ENCODE data around the gene SIRT3. TPM values are rescaled to one million over a fixed set of nuclear protein-coding genes. Genes with fewer than 3 reads are reported as not detected.
"Not testable (repeated sequence)": the region's sequence is repeated elsewhere in the genome, so short reads cannot be mapped to it uniquely, and the experiment has no call there.

The SIRT3 gene
- total RNA-seq, 4 donors from 2014 or later, result 12.7 to 24.1 (median 17.3) TPM

DNA sequence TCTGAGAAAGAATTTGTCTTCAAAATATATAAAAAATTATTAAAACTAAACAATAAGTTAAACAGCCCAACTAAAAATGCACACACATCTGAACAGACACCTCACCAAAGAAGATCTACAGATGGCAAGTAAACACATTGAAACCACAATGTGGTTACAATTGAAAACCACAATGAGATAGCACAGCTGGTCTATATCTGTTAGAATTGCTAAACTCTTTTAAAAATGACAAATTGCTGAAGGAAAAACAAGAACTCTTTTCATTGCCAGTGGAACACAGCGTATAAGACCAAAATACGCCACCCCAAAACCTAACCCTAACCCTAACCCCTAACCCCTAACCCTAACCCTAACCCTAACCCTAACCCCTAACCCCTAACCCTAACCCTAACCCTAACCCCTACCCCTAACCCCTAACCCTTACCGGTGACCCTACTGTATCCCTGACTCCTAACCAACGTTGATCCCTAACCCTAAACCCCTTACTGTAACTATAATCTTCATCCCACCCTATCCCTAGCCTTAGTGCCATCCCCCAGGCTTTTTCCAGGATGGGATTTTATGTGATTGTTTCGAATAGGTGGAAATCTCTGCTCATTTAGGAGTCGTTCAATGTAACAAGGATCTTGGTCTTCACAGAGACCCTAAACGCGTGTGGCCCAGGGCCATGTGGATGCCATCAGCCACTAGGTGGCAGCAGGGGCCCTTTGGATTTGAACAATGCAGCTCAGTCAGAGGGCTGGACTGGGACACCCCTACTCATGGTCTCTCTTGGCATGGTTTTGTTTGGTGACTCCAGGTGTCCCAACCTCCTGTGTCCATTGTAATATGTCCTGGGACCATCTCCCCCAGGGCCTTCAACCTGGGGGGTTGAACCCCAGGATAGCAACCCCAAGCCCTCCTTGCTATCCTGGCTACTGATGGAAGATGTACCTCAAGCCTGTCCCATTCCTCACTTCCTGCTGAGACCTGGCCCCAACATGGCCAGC, 44.4 kb downstream of the SIRT3 start:
- H3K36me3 ChIP-seq, H3K27me3 ChIP-seq, H3K4me1 ChIP-seq, H3K27ac ChIP-seq, H3K4me3 ChIP-seq, H3K9me3 ChIP-seq: not testable (repeated sequence)
- ATAC-seq, result peak; percentile 46
- 56% methylated on average over 2 of the region's 8 CpGs; no CpG with 5 or more reads in 1 of the 2 donors for WGBS, 2 donors (ENCODE audit: low coverage in 1 of 2)
- peak in 2 of 4 experiments; percentile 26 to 56 for TF ChIP-seq CTCF (IDR thresholded peaks at IDR 0.05)

DNA sequence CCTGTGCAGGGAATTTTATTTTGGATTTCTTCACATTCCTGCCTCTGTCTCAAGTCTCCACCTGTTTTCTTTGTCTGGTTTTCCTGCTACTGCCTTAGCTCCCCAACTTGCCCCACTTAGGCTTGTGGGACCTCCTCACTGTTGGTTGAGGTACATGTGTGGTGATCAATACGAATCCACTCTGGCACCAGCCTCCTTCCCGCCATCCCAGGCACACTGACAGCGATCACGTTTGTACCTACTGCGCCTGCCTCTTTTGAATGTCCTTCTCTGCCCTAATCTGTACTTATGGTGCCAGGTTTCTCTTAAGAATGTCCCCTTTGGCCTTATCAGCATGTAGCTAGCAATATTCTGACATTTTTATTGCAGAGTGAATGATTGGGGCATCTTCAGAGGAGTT, 45.6 kb downstream of the SIRT3 start:
- H3K9me3 ChIP-seq, H3K36me3 ChIP-seq, H3K4me3 ChIP-seq, H3K27me3 ChIP-seq, H3K27ac ChIP-seq, ATAC-seq, H3K4me1 ChIP-seq: not testable (repeated sequence)
- WGBS, 2 donors (ENCODE audit: low coverage in 1 of 2), result 71 to 74% methylated on average over 5 of the region's 5 CpGs

DNA sequence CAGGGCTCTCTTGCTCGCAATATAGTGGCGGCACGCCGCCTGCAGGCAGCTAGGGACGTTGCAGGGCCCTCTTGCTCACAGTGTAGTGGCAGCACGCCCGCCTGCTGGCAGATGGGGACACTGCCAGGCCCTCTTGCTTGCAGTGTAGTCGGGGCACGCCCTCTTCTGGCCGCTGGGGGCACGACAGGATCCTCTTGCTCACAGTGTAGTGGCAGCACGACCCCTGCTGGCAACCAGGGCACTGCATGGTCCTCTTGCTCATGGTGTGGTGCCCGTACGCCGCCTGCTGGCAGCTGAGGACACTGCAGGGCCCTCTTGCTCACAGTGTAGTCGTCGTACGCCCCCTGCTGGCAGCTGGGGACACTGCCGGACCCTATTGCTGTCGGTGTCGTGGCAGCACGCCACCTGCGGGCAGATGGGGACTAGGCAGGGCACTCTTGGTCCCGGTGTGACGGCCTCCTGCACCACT, 46.3 kb downstream of the SIRT3 start:
- H3K4me1 ChIP-seq, H3K4me3 ChIP-seq, H3K9me3 ChIP-seq, H3K36me3 ChIP-seq, H3K27ac ChIP-seq, H3K27me3 ChIP-seq: not testable (repeated sequence)
- peak; percentile 58 for ATAC-seq
- WGBS, 2 donors (ENCODE audit: low coverage in 1 of 2), result no CpG with 5 or more reads among the region's 25 CpGs

DNA sequence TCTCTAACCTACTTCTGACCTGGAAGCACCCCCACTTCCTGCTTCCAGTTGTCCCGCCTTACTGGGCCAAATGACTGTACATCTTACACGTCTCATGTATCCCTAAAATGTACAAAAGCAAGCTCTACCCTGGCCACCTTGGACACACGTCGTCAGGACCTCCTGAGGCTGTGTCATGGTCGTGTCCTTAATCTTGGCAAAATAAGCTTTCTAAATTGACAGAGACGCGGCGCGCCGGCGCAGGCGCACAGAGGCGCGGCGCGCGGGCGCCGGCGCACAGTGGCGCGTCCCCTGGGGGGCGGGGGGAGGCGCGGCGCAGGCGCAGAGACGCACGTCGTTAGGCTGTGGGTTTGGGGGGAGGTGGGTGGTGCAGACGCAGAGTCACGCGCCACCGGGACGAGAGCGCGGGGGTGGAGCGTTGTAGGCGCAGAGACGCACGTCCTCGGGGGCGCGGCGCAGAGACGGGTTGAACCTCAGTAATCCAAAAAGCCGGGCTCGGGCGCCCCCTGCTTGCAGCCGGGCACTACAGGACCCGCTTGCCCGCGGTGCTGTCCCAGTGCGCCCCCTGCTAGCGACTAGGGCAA, 46.9 kb downstream of the SIRT3 start:
- WGBS, 2 donors (ENCODE audit: low coverage in 1 of 2), result 81% methylated on average over 18 of the region's 55 CpGs; no CpG with 5 or more reads in 1 of the 2 donors

GRCh38 chr11:180242-180641, 55.9 kb downstream of the SIRT3 start:
- WGBS, 2 donors (ENCODE audit: low coverage in 1 of 2), result no CpG with 5 or more reads among the region's 13 CpGs
- H3K27me3 ChIP-seq, result not testable (repeated sequence)

More for the DNA sequence above, 46.9 kb downstream of the SIRT3 start:
- H3K4me1 ChIP-seq, H3K27ac ChIP-seq, H3K36me3 ChIP-seq, H3K27me3 ChIP-seq, H3K9me3 ChIP-seq, H3K4me3 ChIP-seq: not testable (repeated sequence)
- ATAC-seq, result peak; percentile 34

More at GRCh38 chr11:180242-180641, 55.9 kb downstream of the SIRT3 start:
- not testable (repeated sequence) for H3K36me3 ChIP-seq, H3K27ac ChIP-seq, ATAC-seq, H3K9me3 ChIP-seq, H3K4me3 ChIP-seq, H3K4me1 ChIP-seq
- peak in 1 of 4 experiments; percentile 34 for TF ChIP-seq CTCF (IDR thresholded peaks at IDR 0.05)

Other genes starting within 250 kb of the SIRT3 start
- not detected for gene SCGB1C1, start 43.3 kb downstream of the SIRT3 start, total RNA-seq
- gene BET1L, start 28.9 kb downstream of the SIRT3 start, total RNA-seq, result 10 to 100 TPM; 25.3 to 39.4 (median 27.6) TPM
- 100 to 1,000 TPM in 3 of 4 donors, 10 to 100 TPM in 1; 78.2 to 169 (median 135) TPM for gene RIC8A, start 28.6 kb downstream of the SIRT3 start, total RNA-seq
- 100 to 1,000 TPM in 1 of 4 donors, 10 to 100 TPM in 3; 85.8 to 114 (median 93.5) TPM for gene PSMD13, start 634 bp upstream of the SIRT3 start, total RNA-seq
- 1 to 10 TPM in 1 of 4 donors, under 1 TPM in 1, not detected in 2; 0.23 to 1.9 TPM for gene NLRP6, start 42.1 kb upstream of the SIRT3 start, total RNA-seq
- 10 to 100 TPM in 2 of 4 donors, 1 to 10 TPM in 2; 8.5 to 35.3 (median 15.5) TPM for gene PGGHG, start 52.8 kb upstream of the SIRT3 start, total RNA-seq
- not detected for gene IFITM5, start 63.2 kb upstream of the SIRT3 start, total RNA-seq
- 100 to 1,000 TPM in 3 of 4 donors, 10 to 100 TPM in 1; 89.3 to 183 (median 126) TPM for gene IFITM2, start 71.5 kb upstream of the SIRT3 start, total RNA-seq
- gene IFITM1, start 77.7 kb upstream of the SIRT3 start, total RNA-seq, result 100 to 1,000 TPM in 3 of 4 donors, 10 to 100 TPM in 1; 29.9 to 138 (median 112) TPM
- 100 to 1,000 TPM; 219 to 467 (median 305) TPM for gene IFITM3, start 84.5 kb upstream of the SIRT3 start, total RNA-seq
- 10 to 100 TPM in 1 of 4 donors, 1 to 10 TPM in 3; 3.2 to 10.6 (median 4.8) TPM for gene B4GALNT4, start 133.2 kb upstream of the SIRT3 start, total RNA-seq
- gene PKP3, start 157.9 kb upstream of the SIRT3 start, total RNA-seq, result 10 to 100 TPM in 1 of 4 donors, 1 to 10 TPM in 2, under 1 TPM in 1; 0.67 to 14.3 (median 2.3) TPM
- gene SIGIRR, start 178.7 kb upstream of the SIRT3 start, total RNA-seq, result 10 to 100 TPM; 37.4 to 49.5 (median 44.8) TPM
- gene ANO9, start 205.7 kb upstream of the SIRT3 start, total RNA-seq, result under 1 TPM in 3 of 4 donors, not detected in 1; 0.22 to 0.94 (median 0.47) TPM
- 10 to 100 TPM; 23.4 to 55.9 (median 43.1) TPM for gene PTDSS2, start 213.9 kb upstream of the SIRT3 start, total RNA-seq